Retinal pigment epithelial cell (primary cell): ENCODE data around the gene MFAP2.

Experiments used
- DNase-seq: peaks from one replicate; pipeline ENCODE4 v3.0.0-alpha.2; 2010; ENCODE audit warnings: low read depth
- H3K4me3 ChIP-seq: 2 replicates; pipeline ENCODE4 v1.5.1; 2011; ENCODE audit warnings: mild to moderate bottlenecking, low read length, control low read depth, moderate library complexity
- TF ChIP-seq, protein P1 (sequence below): conservative IDR thresholded peaks from 2 replicates; pipeline ENCODE4 v1.5.1; 2011; ENCODE audit warnings: low read depth, low read length, control low read depth, inconsistent platforms

The MFAP2 gene

DNA sequence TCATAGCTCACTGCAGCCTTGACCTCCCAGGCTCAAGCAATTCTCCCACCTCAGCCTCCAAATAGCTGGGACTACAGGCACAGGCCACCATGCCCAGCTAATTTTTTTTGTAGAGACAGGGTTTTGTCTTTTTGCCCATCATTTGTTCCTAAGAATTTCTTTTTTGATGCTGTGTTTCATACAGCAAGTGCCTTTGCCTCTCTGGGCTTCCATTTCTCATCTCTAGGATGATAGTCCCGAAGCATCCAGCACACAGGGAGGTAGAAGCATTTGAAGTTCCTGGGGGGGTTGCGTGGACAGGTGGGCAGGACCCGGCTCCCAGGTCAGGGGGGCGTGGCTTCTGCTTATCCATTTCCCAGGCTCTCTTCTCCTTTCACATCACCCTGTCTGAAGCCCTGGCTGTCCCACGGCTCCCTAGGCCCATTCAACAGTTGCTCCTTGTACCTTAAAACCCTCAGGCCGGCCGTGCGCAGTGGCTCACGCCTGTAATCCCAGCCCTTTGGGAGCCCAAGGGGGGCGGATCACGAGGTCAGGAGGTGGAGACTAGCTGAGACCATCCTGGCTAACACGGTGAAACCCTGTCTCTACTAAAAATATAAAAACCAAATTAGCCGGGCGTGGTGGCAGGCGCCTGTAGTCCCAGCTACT, 27.9 kb upstream of the MFAP2 start:
- TF ChIP-seq, protein P1, sequence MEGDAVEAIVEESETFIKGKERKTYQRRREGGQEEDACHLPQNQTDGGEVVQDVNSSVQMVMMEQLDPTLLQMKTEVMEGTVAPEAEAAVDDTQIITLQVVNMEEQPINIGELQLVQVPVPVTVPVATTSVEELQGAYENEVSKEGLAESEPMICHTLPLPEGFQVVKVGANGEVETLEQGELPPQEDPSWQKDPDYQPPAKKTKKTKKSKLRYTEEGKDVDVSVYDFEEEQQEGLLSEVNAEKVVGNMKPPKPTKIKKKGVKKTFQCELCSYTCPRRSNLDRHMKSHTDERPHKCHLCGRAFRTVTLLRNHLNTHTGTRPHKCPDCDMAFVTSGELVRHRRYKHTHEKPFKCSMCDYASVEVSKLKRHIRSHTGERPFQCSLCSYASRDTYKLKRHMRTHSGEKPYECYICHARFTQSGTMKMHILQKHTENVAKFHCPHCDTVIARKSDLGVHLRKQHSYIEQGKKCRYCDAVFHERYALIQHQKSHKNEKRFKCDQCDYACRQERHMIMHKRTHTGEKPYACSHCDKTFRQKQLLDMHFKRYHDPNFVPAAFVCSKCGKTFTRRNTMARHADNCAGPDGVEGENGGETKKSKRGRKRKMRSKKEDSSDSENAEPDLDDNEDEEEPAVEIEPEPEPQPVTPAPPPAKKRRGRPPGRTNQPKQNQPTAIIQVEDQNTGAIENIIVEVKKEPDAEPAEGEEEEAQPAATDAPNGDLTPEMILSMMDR: no peak
- no peak overlapping the region for H3K4me3 ChIP-seq
- DNase-seq: no peak

DNA sequence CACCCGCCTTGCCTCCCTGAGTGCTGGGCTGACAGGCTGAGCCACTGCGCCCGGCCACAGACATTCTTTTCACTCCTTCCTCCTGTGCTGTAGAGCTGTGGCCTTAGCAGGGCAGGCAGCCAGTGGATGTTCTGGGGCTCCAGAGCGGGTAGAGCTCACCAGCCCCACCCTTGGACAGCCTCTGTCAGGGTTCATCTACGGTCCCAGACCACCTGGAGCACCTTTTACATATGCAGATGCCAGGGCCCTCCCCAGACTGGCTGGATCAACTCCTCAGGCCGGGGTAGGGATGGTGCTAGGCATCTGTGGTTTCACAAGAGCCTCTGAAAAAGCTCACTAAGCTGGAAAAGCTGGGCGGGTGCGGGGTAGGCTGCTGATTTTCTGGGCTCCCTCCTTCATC, 26.7 kb upstream of the MFAP2 start:
- H3K4me3 ChIP-seq: no peak overlapping the region
- TF ChIP-seq, protein P1: no peak
- DNase-seq: no peak

DNA sequence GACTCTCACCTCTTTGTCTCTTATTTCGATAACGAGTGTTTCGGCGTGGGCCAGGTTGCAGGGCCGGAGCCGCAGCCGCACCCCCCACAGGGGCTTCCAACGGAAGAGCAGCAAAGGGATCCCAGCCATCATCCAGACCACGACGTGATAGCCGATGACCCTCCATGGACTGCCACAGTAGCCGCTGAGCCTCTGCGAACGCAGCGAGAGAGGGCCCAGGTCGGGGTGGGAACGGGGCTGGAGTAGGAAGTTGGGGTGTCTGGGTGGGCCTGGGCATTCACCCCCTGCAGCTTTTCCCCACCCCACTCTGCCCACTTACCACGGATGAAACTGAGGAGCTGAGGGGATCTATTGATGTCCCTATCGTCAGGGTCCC, 24.9 kb upstream of the MFAP2 start:
- DNase-seq: no peak
- TF ChIP-seq, protein P1: no peak
- no peak overlapping the region for H3K4me3 ChIP-seq

DNA sequence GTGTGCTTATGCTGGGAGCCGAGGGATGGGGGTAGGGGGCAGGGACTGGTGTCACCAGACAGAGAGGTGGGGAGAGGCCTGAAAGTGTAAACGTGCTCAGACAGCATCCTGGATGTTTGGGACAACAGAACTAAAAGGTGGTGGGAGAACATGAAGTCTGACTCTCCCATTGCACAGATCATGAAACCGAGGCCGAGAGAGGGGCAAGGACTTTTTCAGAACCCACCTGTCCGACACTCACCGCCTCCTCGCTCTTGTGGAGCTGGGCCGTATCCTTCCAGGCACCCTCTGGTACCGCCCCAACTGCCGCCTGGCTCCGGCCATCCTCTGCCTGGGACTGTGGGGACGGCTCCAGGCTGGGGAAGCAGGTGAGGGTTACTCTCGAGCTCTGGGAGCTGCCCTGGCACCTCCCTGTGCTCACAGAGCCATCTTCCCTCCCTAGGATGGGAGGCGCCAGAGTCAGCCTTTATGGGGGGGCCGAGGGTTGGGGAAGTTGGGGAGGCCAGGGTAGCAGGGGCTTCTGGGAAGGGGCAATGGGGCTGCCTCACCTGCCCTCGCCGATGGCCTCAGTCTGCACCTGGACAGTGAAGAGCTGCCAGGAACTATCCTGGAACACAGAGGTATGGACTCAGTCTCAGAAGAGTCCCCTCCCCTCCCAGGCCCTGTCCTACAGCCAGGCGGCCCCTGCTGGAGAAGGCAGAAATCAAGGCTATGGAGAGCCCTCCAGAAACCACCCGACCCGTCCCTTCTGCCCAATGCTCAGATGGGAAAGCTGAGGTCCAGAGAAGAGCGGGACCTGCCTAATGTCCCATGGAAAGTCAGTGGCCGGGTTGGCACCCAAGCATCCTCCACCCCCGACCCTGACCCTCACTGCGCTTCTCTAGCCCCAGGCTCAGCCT, 24.3 kb upstream of the MFAP2 start:
- TF ChIP-seq, protein P1: peak; percentile 29
- no peak for DNase-seq

GRCh38 chr1:17002524-17002902, 22.1 kb upstream of the MFAP2 start:
- no peak overlapping the region for H3K4me3 ChIP-seq
- TF ChIP-seq, protein P1: no peak

More for the DNA sequence above, 24.3 kb upstream of the MFAP2 start:
- H3K4me3 ChIP-seq: no peak overlapping the region

GRCh38 chr1:17001760-17002523, 21.5 kb upstream of the MFAP2 start:
- H3K4me3 ChIP-seq: no peak overlapping the region
- TF ChIP-seq, protein P1: no peak
- no peak for DNase-seq

More at GRCh38 chr1:17002524-17002902, 22.1 kb upstream of the MFAP2 start:
- DNase-seq: no peak
